Measurements from ENCODE around the gene OR51B4.

The OR51B4 gene

DNA sequence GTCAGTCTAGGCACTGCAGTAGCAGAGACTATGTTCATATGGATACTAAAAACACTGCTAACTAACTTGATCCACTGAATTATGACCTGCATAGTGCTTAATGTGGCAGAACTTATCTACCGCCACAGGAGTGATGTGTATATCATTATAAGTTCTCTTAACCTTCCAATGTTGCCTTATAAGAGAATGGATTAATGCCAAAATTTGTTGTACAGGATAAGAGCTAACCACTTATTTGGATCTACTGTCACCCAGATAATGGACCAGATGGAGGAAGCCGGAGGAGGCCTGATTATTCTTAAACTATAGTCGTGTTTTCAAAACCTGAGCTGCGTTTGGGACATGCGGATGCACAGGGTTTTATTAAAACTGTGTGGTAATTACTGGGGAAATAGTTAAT, 1.9 kb upstream of the OR51B4 start:
- Histone ChIP-seq H3K36me3 (ENCODE audit: control insufficient read depth in 2 of 2, insufficient read depth in 1 of 2, low read length in 2 of 2) (no peaks in the 10 kb centered on the region), H3K4me3 (ENCODE audit: low read depth, low read length) (no peak overlapping the region), H3K27ac (ENCODE audit: extremely low read depth, low read depth, low read length) (no peak overlapping the region), H3K9me3 (ENCODE audit: control insufficient read depth, insufficient read depth, low read depth, low read length) (no peaks in the 10 kb centered on the region), H3K4me1 (ENCODE audit: control insufficient read depth, insufficient read depth, low read length) (no peaks in the 10 kb centered on the region)
- CTCF ChIA-PET, result no interaction called here
- POLR2A ChIA-PET, result no interaction called here
- TF ChIP-seq ZNF792 (tag by site-specific recombination; IDR thresholded peaks at IDR 0.05) (no peak), ZNF23 (tag by site-specific recombination; IDR thresholded peaks at IDR 0.05; ENCODE audit: borderline replicate concordance) (no peak), YY1 (tag by site-specific recombination; IDR thresholded peaks at IDR 0.05) (no peak), ZNF433 (tag by site-specific recombination; IDR thresholded peaks at IDR 0.05; ENCODE audit: low read depth) (no peak), FEZF1 (tag by site-specific recombination; IDR thresholded peaks at IDR 0.05) (no peak), SALL2 (tag by site-specific recombination; IDR thresholded peaks at IDR 0.05; ENCODE audit: borderline replicate concordance) (no peak), HOXD13 (CRISPR knock-in tag; IDR thresholded peaks at IDR 0.05; ENCODE audit: borderline replicate concordance) (no peak), MZF1 (tag by site-specific recombination; IDR thresholded peaks at IDR 0.05; ENCODE audit: borderline replicate concordance) (no peak)
- TF ChIP-seq, protein P1, sequence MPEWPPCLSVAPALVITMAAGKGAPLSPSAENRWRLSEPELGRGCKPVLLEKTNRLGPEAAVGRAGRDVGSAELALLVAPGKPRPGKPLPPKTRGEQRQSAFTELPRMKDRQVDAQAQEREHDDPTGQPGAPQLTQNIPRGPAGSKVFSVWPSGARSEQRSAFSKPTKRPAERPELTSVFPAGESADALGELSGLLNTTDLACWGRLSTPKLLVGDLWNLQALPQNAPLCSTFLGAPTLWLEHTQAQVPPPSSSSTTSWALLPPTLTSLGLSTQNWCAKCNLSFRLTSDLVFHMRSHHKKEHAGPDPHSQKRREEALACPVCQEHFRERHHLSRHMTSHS (tag by site-specific recombination; IDR thresholded peaks at IDR 0.05), result no peak
- TF ChIP-seq, protein P2, sequence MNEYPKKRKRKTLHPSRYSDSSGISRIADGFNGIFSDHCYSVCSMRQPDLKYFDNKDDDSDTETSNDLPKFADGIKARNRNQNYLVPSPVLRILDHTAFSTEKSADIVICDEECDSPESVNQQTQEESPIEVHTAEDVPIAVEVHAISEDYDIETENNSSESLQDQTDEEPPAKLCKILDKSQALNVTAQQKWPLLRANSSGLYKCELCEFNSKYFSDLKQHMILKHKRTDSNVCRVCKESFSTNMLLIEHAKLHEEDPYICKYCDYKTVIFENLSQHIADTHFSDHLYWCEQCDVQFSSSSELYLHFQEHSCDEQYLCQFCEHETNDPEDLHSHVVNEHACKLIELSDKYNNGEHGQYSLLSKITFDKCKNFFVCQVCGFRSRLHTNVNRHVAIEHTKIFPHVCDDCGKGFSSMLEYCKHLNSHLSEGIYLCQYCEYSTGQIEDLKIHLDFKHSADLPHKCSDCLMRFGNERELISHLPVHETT (tag by site-specific recombination; IDR thresholded peaks at IDR 0.05), result no peak

DNA sequence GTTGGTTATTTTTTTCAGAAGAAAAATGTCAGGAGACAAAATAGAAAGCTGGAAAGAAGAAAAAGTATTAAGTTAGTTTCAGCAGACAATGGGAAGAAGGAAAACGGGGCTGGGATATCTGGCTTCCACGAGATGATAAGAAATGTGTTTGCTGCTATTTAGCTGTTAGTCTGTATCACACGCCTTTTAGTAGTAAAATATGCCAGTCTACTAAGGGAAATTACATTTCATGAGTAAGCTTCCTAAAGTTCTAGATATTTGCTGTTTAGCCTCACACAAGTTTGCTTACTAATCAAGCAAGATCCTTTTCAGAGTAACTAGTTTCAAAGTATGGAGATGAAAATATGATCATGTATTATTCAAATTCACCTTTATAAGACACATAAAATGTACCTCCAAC, 1.5 kb downstream of the OR51B4 start:
- no peaks in the 10 kb centered on the region for H3K4me1 ChIP-seq (ENCODE audit: control insufficient read depth, insufficient read depth, low read length)
- H3K9me3 ChIP-seq (ENCODE audit: control insufficient read depth, insufficient read depth, low read depth, low read length), result no peaks in the 10 kb centered on the region
- ChIA-PET CTCF (no interaction called here), POLR2A (no interaction called here)
- H3K4me3 ChIP-seq (ENCODE audit: low read depth, low read length), result no peak overlapping the region
- TF ChIP-seq MYNN (tag by site-specific recombination; IDR thresholded peaks at IDR 0.05; ENCODE audit: borderline replicate concordance) (no peak), ZXDB (tag by site-specific recombination; IDR thresholded peaks at IDR 0.05) (no peak), ZNF677 (tag by site-specific recombination; IDR thresholded peaks at IDR 0.05) (no peak), YY1 (tag by site-specific recombination; IDR thresholded peaks at IDR 0.05) (no peak), ZNF501 (tag by site-specific recombination; IDR thresholded peaks at IDR 0.05) (no peak), ZNF211 (tag by site-specific recombination; IDR thresholded peaks at IDR 0.05; ENCODE audit: low read depth) (no peak)
- TF ChIP-seq, protein P3, sequence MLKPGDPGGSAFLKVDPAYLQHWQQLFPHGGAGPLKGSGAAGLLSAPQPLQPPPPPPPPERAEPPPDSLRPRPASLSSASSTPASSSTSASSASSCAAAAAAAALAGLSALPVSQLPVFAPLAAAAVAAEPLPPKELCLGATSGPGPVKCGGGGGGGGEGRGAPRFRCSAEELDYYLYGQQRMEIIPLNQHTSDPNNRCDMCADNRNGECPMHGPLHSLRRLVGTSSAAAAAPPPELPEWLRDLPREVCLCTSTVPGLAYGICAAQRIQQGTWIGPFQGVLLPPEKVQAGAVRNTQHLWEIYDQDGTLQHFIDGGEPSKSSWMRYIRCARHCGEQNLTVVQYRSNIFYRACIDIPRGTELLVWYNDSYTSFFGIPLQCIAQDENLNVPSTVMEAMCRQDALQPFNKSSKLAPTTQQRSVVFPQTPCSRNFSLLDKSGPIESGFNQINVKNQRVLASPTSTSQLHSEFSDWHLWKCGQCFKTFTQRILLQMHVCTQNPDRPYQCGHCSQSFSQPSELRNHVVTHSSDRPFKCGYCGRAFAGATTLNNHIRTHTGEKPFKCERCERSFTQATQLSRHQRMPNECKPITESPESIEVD (tag by site-specific recombination; IDR thresholded peaks at IDR 0.05), result no peak
- TF ChIP-seq, protein P4, sequence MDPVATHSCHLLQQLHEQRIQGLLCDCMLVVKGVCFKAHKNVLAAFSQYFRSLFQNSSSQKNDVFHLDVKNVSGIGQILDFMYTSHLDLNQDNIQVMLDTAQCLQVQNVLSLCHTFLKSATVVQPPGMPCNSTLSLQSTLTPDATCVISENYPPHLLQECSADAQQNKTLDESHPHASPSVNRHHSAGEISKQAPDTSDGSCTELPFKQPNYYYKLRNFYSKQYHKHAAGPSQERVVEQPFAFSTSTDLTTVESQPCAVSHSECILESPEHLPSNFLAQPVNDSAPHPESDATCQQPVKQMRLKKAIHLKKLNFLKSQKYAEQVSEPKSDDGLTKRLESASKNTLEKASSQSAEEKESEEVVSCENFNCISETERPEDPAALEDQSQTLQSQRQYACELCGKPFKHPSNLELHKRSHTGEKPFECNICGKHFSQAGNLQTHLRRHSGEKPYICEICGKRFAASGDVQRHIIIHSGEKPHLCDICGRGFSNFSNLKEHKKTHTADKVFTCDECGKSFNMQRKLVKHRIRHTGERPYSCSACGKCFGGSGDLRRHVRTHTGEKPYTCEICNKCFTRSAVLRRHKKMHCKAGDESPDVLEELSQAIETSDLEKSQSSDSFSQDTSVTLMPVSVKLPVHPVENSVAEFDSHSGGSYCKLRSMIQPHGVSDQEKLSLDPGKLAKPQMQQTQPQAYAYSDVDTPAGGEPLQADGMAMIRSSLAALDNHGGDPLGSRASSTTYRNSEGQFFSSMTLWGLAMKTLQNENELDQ (tag by site-specific recombination; IDR thresholded peaks at IDR 0.05; ENCODE audit: low read depth), result no peak
- no peak overlapping the region for H3K27ac ChIP-seq (ENCODE audit: extremely low read depth, low read depth, low read length)
- no peaks in the 10 kb centered on the region for H3K36me3 ChIP-seq (ENCODE audit: control insufficient read depth in 2 of 2, insufficient read depth in 1 of 2, low read length in 2 of 2)
